SIG-M5 (cell line): ENCODE results near the gene BCL2.

Experiments used
- DNase-seq: peaks from one replicate; lab custom pipeline; 2025; lab: John Stamatoyannopoulos, UW

The BCL2 gene

DNA sequence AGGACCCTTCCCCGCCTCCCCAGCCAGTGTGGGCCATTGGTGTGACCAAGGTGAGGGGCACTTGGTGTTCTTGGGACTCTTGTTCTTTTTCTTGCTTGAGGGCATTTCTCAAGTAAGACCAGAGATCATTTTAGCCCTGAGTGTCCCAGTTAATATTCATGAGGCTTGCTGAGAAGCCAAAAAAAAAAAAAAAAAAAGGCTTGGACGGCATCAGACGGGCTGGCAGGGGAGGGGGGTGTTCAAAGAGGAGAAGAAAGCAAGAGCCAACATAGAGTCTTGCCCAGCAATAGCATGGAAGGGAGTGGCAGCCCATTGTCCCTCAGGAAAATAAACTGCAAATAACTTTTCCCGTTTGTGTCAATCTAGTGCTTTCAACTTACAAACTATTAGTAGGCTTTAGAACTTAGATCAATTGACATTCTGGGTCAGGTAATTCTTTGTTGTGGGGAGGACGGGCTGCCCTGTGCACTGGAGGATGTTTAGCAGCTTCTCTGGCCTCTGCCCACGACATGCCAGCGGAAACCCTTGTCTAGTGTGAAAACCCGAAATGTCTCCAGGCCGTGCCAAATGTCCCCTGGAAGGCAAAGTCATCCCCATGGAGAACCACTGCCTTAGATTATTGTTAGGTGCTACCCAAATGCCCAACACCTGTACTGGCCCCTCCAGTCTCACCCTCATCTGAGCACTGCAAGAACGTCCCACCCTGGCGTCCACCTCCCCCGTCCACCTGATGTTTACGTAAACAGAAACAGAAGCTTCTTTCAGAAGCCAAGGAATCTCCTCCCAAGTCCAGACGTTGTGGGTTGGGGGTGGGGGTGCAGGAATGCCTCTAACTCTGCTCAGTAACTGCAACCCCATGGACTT, 163.4 kb downstream of the BCL2 start:
- DNase-seq, result no peak

DNA sequence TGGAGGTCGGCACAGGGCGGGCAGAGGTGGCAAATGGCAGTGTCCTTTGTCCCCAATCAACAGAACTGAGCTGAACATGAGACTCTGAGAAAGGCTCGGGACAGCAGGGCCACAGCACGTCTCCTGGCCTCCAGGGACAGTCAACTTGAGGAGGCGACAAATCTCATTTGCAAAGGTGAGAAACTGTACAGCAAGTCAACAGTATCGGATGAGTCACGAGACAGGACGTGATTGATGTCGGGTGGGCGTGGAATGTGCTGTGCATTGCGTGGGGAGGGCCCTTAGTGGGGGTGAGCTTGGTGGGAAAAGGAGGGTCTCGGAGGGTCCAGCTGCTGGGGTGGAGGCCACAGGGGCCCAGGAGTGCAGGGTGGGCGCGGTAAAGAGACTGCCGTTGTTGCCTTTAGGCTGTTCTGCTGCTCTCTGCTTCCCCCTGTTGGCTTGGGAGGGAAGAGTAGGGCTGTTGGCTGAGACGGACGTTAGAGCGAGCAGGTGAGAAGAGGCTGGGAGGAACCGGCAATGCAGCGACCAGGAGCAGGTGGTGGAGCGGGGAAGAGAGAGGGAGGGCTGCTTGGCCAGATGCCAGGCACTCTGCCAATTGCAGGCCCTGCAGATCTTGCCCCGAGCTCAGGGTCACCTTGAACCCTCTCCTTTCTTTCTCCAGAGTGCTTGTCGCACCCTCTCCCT, 164.3 kb downstream of the BCL2 start:
- no peak for DNase-seq

DNA sequence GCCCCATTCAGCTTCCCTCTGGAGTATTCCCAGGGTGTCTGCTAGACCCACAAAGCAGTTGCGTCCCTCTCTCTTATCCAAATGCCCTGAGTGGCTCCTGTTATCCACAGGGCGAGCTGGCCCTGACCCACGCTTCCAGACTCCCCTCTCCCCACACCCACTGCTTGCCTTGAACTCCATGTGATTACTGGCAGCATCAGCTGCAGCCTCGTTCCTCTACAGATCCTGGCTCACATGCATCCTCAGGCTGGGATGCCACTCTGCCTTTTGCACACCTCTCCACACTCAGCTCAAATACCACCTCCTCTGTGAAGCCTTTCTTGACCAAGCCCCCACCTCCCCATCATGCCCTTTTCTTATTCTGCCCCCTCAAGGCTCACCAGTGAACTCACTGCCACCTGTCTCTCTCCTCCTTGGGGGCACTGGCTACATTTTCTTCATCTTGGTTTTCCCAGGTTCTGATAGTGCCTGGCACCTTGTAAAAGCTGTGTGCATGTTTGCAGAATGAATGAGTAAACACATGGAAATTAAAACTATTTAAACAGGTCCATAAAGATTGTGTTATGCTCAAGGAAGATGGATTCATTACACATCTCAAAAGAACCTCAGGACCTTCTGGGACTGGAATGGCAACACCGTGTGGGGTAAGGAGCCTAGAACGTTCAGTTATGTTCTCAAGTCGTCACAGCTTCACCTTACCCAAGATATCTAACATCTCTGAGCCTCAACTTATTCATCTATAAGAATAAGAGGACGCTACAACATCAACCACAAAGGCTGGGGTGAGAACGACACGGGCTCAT, 165.0 kb downstream of the BCL2 start:
- DNase-seq, result no peak

DNA sequence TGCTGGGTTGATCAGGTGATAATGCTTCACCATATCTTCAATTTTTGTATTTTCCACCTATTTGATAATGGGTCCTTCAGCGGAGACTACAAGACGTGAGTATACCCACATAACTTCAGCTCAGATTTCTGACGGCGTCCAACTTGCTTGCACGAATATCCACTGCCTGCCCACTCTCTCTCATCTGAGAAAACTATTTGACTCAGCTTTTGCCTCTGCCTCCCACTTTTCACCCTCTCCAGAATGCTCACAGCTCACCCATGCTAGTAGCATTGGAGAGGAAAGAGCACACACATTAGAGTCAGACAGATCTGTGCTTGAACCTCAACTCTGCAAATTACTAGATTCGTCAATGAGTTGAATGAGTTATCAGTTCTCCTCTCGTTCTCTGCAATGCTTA, 166.8 kb downstream of the BCL2 start:
- no peak for DNase-seq

DNA sequence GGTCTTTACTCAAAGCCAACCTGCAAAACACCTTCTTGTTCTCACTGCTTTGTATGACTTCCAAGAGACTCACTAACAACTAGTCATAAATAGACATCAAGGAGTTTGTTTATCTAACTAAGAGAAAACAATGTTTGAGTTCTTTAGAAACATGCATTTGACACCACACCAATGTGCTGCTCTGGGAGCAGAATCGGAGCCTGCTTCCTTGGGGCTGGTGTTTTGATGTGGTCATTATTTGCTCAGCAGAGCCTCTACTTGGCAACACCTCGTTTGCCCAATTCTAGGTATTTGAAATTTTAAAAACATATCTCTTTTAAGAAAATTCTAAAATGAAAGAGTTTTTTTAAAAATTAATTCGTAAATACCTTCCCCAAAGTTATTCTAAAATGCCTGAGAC, 167.5 kb downstream of the BCL2 start:
- no peak for DNase-seq

DNA sequence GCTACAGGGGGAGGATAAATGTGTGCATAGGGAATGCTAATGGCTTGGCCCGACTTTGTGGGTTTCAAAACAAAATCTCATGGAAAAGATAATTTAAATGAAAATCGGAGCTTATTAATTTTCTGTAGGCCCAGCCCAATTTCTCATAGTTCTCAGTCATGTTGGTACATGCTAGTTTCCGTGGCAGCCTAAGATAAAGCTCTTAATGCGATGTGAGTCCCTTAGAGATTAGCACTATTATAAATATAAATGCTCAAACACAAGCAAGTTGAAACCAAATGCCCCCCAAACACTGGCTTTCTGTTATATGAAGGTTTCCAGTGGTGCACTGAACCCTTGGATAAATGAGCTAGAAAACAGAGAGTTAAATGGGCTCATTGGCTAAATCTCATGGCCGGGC, 168.0 kb downstream of the BCL2 start:
- DNase-seq, result no peak

DNA sequence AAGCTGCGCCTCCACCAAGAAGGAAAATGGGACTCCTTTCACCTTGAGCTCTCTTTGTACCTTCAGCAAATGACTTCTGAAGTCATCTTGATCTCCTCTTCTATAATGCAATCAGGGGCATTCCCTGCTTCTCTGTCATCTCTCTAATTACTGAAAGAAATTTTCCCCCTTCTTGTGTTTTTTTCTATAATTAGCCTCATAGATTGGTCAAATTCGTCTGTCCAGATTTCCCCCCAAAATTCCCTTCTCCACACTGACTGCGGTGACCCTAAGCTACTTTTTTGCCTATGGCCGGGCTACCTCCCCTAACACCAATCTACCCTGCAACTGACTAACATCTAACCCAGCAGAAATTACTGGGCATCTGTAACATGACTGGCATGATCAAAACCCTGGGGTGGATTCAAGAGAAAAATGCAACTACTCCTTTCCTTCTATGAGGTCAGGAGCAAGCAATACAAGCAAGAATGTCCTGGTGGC, 168.6 kb downstream of the BCL2 start:
- no peak for DNase-seq

DNA sequence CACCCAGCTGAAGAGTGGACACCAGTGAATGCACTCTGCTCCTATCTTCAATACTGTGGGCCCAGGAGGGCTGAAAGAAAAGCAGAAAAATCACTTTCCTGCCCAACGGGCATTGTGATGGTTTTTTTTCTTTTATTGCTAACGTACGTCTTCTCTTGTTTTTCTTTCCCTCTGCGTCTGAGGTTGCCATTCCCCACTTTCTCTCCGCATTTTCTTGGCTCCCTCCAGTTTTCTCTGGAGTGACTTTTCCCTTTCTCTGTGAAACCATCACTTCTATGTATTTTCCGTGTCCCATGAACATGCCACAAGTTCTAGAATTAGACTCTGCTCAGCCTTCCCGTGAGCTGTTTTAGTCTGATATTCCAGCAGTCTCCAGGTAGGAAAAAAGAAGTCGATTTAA, 169.2 kb downstream of the BCL2 start:
- DNase-seq, result no peak

DNA sequence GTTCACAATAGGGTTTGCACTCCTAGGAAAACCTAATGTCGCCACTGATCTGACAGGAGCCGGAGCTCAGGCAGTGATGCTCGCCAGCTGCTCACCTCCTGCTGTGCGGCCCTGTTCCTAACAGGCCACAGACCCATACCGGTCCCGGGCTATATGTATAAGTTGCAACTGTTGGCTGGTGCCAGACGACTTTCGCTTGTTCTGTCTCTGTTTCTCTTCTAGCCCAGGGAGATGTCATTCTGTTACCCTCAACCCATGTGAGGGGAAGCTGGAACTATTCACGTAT, 170.3 kb downstream of the BCL2 start:
- no peak for DNase-seq

DNA sequence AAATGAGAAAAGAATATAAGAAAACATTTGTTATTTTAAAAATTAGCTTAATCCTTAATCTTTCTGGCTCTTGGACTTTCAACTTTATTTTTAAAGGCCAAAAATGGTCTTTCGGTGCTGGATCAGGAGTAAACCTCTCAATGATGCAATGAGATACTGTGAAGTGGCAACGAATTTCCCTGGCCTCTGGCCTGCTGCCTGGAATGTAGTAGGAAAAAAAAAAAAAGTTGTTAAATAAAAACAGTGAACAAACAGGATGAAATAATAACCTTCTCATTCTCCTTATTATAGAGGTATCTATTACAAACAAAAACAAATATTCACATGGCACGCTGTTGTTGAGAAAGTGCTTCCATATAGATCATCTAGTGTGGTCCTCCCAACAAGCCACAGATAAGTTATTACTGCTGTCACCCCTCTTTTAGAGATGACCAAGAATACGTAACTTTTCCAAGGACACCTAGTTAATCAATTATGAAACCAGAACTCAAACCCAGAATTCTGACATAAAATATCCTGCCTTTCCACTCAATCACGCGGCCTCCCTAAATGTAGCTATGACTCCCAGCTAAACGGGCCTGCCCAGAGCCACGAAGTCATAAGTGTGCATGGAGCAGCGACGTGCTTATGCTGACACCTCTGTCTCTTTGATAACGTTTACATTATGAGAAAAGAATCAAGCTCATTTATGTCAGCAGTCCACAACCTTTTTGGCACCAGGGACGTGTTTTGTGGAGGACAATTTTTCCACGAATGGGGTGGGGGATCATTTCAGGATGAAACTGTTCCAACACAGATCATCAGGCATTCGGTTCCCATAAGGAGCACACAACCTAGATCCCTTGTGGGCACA, 170.9 kb downstream of the BCL2 start:
- no peak for DNase-seq

DNA sequence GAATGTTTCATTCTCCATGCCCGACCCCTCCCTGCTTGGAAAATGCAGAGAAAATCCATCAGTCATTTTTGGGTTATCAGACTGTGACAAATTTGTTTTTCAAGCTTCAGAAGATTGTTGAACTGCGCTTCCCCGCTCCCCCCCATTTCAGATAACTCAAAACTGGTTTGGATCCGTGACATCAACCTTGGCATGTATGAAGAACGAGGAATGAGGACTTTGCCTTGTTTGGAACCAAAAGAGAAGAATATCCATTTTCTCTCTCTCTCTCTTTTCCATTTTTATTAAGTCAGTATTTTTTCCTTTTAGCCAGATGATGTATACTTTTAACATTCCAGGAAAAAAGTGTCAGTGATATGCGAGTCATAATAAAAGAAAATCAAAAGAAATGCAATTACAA, 171.6 kb downstream of the BCL2 start:
- no peak for DNase-seq

DNA sequence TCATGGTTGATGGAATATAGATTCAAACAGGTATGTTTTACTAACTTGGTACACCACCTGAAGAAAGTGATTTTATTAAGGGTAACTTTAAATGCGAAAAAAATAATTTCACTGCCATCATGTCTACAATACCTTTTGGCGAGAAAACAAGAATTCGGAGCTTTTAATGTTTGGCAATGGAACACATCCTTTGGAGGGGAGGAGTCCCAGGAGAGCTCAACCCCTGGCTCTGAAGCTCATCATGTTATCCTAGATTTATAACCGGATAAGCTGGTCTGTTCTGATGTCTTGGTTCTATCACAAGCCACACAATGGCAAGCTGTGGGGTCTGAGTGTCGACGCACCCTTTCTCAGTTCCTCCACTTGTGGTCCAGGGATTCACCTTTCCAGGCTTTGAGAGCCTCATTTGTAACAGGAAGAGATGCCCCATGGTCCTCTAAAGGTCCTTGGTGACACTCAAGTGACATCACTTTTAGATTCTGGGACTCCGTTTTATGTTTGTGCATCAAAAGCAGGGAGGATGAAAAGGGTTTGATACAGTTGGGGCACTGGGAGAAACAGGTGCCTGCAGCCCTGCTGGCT, 172.7 kb downstream of the BCL2 start:
- no peak for DNase-seq

DNA sequence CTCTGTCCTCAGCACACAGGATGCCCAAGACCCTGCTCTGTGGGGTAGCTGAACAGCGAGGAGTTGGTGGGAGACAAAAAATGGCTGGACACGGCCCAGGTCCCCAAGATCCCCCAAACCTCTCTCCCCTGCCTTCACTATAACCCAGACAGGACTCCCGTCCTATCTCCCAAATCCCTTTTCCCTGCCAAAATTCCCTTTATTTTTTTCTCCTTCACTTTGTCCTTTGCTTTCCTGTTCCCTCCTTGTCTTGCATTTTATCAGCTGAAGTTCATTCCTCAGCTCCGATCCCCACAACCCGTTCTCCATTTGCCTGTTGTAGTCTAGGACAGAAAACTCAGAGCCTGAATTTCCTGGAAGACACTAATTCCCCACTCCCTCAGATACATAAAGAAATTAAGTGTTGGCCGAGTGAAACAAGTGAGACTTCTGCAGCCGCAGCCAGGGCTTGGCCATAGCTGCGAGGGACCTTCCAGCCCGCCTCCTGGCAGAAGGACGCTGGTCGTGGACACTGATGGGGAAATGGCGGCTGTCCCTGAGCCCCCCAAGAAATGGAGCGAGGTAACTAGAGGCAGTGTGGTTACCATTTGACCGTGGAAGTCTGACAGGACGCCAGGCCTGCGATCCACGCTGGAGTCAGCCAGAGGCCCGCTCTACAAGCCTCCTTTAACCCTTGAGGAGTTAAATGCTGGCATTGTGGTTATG, 173.6 kb downstream of the BCL2 start:
- DNase-seq, result no peak

DNA sequence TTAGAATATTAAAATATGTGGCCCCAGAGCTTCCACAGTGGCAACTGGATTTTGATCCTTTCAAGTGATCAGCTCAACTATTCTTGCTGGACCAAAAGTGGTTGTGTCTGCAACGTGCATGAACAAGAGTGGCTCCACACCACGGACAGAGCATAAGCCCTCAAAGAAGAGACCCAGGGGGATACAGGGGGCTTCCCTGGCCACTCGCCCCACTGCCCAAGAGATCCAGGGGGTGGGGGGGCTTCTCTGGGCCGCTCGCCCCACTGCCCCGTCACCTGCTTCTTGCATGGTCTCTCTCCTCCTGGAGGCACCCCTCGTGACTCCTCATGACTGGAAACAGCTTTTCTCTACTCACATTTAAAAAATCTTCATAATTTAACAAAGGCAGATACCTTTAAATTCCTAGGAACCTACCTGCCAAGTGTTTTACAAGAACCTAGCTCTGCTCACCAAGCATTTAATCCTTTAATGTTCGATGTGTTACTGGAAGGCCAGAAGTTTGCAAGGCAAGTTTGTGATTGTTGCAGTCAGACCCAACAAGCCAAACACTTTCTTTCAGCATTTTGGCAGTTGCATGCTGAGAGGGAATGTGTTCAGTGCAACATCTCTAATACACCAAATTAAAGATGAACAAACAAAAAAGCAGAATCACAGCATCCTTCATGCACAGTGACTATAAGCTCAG, 174.3 kb downstream of the BCL2 start:
- no peak for DNase-seq

DNA sequence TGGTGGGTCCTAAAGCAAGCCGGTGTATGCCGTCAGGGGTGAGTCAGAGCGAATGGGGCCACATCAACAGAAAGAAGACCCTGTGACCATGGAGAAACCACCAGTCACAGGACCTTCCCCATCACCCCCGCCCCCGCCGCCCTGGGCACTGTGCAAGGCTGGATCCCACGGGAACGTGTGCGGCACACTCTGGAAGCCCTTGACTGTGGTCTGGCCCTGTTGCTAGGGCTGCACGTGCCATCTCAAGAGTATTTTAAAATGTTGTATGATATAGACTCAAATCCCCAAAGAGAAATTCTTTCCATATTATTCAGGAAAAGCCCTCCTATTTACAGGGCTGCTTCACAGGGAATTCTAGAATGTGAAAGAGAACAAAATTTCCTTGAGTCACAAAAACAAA, 174.8 kb downstream of the BCL2 start:
- DNase-seq, result no peak

DNA sequence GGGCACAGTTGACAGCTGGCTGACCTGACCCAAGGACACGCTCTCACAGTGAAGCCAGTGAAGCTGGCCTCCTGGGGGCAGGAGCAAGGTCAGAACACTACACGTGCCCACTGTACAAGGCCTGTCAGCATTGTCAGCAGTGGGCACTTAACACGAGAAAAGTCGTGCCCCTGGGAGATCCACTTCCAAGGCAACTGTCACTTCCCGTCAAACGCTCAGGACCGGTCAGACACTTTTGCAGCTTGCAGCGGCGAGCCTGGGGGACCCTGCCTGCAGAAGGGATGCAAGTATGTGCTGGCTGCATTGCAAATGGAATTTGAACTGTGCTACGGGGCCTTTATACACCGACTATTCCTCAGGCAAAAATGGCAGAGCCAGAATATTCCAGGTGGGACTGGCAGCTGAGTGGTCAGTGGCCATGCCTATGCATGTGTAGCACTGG, 176.2 kb downstream of the BCL2 start:
- DNase-seq, result no peak

DNA sequence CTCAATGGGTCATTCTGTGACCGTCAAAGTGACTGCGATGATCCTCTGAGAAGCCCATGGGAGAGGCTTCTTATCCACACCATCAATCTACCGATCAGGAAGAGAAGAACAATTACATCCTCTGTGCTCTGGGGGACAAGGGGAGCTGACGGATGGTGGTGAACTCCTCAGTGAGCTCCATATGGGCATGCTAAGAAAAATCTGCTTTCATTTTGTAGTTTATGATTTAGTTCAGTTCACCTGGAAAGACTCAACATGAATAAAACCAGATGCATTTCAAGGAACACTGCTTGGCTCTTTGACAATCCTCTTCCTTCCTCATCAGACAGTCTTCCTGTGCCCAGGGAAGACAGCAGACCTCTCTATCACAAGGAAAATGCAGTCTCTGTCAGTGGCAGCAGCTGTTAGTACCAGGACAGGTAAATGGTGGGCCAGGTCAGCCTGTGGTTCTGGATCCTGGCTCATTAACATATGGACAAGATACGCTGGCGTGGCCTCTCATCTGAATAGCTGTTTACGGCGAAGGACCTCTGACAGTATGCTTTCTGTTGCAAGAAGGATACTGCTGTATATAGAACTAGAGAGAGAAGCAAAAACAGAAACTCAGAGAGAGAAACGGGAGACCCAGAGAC, 176.9 kb downstream of the BCL2 start:
- DNase-seq, result no peak

DNA sequence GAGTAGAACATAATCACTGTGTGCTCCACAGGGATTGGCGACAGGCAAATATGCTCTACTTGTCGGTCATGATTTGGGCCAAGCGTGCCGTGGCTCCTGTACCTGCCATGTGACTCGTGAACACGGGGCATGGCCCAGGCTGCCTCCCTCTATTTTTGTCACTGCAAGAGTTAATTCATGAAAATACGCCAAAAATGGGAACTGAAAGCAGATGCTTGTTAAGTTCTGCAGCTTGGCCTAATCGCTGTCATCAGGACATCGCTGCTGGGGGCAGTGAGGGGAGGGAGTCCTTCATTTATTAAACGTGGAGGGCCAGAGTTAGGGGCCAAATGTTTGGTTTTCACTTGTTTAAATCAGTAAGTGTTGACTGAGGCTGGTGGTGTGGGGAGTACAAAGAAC, 177.8 kb downstream of the BCL2 start:
- no peak for DNase-seq

DNA sequence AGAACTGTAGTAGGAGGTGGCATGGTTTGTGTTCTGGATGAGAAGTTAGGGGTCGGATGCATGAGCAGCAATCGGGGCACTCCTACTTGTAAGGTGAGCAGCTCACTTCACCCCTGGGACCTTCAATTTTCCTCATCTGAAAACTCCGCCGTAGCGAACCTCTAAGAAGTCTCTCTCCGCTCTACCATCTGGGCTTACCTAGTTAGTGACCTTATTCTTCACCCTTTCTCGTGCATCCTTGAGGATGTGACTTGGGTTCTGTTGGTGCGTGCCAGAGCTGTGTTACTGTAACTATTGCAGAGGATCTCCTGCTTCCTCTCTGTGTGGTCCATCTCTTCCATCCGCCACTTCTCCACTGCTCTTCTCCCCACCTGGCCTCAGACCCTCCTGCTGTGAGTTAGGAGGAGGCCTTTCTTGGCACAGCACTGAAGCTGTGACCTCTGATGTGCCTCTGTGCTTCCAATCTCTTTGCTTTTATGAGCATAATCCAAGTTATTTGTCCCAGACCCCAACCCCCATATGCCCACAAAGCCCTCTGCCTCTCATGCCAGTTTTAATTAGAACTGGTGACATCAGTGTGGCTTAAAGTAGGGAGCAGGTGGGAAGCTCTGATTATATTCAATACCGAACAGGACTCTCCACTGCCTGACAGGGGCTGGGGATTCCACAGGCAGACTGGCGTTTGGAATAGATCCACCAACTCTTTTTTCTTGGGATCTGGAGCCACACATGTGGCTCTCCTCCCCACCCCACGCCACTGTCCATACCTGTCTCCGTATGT, 178.4 kb downstream of the BCL2 start:
- DNase-seq, result no peak
